Hippocampal formation (tissue), 2 donors: ENCODE measurements around the gene BRD4.

Experiments
- DNase-seq, 2 donors: peaks; one replicate each; lab custom pipeline; 2025; lab: John Stamatoyannopoulos, UW

Gene BRD4

DNA sequence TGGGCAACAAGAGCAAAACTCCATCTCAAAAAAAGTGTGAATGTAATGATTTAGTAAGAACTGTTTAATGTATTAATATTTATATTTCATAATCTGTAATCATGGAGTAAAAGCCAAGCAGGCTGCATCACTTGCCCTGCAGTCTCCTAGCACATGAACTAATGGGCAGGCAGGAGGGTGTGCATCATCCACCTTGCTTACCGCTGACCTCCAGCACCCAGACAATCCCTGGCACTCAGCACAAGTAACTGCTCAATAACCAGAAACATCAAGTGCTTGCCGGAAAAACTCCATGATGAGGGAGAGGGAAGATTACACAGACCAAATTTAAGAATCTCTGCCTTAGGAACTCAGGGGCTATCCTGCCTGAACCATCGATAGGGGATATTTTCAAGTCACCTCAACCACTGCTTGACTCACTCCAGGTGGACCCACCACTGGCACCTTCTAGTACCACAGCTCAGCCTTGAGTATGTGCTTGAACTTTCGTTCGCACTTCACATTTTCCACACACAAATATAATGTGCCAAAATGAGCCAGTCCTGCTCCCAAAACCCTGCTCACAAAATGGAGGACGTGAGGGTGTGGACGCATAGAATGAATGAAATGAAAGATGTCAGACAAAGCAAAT lies 18.6 kb downstream of the BRD4 start:
- DNase-seq: no peak

DNA sequence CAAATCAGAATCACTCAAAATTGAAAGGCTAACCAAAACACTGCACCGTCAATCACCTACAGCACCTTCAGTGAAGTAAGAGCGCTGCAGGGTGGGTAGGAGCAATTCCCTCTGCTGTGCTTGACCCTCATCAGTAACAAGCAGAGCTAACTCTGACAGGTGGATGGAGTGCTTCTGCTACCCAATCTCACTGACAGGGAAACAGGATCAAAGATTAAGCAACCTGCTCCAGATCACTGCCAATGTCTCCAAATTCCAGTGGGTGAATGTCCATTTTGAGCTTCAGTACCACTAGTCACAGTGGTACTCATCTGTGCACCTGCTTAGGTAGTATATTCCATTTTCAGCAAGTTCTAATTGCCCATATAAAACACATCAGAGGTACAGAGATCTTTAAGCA lies 25.2 kb downstream of the BRD4 start:
- no peak for DNase-seq

DNA sequence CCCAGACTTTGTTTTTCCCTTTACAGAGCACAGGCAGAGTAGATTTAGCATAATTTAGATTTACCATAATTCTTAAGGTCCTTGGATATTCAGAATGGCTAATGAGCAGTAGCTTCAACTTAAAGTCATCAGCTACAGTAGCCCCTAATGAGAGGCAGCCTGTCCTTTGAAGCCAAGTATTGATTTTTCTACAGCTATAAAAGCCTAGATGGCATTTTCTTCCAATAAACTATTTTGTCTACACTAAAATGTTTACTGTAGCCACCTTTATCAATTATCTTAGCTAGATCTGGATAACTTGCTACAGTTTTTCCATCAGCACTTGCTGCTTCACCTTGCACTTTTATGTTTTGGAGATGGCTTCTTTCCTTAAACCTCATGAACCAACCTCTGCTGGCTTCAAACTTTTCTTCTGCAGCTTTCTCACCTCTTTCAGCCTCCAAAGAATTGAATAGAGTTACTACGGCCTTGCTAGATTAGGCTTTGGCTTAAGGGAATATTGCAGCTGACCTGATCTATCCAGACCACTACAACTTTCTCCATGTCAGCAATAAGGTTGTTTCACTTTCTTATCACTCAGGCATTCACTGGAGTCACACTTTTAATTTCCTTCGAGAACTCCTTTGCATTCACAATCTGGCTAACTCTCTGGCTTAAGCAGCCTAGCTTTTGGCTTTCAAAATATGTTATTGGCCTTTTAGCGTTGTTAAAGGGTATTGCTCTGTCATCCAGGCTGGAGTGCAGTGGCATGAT lies 26.6 kb downstream of the BRD4 start:
- no peak for DNase-seq

DNA sequence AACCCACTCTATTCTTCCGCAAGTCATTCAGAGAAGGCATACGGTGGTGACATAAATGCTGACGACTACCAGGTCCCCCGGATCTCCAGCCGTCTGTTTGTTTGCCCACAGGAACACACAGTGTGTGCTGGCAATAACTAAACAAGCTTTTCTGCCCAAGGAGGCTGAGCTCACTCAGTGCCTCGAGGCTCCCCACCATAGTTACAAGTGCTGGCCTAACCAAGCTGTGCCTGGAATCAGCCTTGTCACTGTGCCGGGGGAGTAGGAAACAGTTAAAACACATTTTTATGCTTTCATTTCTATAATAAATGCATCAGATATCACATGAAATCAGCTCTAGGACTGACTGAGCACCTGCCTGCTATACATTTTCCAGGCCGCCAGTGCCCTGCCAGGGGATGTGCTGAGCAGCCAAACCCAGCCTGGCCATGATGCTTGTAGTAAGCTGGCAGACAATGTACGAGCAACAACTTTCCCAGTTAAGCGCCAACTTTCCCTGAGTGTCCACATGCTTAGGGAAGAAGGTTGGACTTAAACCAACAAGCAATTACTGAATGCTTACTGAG lies 28.1 kb downstream of the BRD4 start:
- no peak for DNase-seq

DNA sequence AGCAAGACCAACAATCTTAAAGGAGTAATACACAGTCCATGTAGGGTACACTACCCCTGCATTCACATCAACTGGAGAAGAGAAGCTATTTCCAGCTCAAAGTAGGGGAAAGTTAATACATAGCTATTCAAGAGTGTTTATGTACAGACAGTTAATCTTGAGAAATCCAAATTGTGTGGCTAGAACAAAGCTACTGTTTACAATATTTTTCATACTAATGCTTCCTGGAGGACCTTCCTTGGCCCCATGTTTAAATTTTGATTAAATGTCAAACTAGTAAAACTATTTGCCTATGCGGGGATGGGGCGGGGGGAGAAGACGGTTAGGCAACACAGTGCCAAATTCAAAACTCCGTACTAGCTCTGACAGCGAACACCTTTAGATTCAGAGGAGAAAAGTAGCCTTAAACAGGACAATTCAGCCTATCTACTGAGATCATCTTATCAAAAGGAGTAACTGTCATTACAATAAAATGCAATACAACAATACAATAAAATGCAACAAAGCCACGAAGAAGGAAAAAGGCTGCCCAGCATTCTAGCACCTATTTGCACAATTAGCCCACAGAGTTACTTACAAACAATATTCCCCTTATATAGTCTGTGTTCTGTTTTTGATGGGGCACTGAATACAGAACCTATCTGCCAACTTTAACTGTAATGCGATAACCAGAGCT lies 29.1 kb downstream of the BRD4 start:
- no peak for DNase-seq

DNA sequence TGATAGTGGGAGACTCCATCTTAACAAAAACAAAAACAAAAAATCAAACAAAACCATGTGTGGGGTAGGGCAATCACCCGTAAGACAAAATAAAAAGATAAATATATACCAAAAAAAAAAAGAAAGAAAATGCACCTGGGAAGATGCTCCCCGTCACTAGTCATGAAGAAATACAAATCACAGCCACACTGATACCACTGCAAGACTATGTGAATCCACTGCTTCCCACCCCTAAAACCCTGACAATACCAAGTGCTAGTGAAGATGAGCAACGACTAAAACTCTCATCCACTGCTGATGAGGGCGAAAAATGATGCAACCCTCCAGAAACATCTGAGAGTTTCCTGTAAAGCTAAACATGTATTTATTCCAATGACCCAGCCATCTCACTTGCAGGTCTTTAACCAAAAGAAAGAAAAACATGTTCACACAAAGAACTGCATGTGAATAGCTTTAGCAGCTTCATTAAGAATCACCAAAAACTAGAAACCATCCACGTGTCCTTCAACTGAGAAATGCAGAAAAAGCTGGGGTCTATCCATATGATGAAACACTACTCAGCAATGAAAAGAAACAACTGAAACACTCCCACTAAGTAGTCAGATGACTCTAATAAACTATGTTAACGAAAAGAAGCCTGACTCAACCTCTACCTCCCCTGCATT lies 31.7 kb downstream of the BRD4 start:
- DNase-seq: no peak

DNA sequence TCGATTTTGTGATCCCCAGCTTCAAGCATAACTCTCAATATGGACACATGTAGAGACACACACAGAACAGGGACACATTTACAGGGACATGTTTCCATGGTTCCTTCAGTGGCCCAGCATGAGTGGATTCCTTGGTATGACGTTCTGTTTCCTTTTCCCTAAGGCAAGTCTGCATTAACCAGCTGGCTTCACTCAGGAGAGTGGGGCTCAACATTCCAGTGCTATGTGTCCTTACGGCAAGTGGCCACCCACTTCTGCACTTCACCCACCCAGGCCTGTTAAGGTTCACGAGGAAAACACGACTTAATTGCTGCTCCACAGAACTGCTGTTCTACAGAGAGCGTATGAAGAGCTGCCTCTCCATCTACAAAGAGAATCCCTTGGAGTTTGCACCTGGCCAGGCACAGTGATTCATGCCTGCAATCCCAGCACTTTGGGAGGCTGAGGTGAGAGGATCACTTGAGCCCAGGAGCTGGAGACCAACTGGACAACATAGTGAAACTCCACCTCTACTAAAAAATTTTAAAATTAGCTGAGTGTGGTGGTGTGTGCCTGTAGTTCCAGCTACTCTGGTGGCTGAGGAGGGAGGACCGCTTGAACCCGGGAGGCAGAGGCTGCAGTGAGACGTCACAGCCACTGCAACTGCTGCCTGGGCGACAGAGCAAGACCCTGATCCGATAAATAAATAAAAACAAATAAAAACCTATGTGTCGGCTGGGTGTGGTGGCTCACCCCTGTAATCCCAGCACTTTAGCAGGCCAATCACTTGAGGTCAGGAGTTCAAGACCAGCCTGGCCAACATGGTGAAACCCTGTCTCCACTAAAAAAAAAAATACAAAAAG lies 32.5 kb downstream of the BRD4 start:
- DNase-seq: no peak

DNA sequence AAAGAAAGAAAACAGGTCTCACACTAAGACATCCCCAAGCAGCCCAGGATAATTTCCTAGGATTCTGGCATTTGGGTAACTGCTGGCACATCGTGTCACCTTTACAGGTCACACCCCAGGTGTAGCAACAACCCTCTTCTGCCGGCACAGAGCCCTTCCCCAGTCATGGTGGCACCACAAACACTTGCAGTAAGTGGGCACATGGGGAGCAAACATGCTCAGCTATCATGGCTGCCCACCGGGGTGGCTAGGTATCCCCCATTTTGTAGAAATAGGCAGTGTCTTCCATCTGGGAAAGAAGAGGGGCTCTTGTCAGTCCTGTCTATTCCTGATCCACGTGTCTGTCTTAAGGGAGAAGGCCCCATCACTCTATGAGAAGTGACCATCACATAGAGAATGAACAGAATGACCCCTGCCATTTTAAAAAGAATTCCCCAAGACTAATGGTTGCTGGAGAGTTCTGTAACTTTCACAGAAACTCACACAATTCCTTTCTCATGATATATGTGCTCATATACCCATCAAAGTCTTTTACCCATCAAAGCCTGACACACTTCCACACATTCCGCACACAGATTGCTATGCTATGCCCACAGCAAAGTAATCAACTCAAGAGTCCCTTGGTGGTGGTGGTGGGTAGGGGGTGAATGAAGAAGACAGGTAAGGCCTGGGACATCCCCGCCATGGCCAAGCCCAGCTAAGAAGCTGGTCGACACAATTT lies 33.3 kb downstream of the BRD4 start:
- no peak for DNase-seq

DNA sequence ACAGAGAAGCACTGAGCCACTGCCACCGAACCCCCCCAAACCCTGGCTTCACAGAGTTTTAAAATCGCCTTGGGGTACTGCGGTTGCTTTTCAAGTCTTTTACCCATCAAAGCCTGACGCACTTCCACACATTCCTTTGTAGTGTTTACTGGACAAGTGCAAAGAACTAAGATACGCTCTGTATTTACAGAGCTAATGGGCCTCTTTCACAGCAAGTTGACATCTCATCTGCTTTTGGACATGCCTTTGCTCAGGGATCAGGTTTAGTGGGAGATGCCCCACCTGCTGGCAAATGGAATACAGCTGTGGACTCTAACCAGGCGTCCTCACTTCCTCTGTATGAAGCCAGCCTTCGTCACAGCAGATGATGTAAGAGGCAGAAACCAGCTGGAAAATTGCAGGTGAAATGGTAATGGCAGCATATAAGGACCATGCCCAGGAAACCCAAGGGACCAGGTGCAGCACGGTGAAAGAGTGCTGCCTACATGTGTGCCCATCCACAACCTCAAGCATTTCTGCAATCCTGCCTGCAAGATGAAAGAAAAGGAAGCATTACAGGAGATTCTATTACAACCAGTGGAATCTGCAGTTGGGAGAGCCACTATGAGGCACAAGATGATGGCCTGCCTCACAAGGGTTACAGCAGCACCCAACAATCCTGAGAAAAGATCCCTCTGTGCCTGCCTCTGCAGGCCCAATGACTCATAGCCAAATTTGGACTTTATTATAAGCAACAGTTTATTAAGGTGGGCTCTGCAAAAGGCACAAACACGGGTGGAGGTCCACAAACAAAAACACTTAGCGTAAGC lies 34.7 kb downstream of the BRD4 start:
- DNase-seq: no peak

DNA sequence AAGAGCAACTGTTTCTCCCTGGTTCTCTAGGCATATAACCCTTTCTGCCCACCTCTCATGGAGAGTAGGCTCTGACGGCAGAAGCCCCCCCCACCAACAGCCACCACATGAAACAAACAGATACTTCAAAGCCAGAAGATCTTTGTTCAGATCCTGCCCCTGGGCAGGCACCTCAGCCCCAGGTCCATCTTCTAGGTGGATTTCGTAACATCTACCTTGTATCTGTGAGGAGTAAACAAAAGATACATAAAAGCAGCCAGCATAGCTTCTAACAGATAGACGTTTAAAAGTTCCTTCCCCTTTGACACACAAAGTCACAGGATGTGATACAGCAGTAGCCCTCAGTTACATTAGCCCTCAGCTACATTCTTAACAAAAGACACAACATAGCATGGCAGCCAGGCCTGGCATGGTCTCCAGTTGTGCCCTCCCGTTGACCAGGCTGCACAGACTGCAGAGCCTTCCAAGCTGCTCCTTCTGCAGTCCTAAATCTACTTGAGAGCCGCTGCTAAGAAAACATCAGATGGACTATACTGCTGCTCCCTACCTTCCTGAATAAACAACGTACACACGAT lies 35.4 kb downstream of the BRD4 start:
- DNase-seq: no peak

DNA sequence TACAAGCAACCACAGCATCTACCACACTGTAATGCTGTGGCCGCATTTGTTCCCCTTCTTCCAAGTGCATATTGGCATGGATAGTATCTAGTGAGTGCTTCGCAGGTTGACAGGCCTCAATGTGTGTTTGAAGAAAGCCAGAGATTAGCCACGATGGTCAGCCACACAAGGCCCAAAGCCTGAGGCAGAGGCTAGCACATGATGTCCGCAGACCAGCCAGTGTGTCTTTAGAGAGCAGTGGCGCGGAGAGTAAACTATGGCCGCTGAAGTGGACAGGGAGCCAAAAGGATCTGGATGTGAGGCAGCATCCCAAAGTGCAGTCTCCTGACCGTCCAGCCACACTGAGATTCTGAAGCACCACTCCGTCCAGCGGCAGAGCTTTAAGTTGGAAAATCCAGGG lies 36.0 kb downstream of the BRD4 start:
- DNase-seq: no peak

DNA sequence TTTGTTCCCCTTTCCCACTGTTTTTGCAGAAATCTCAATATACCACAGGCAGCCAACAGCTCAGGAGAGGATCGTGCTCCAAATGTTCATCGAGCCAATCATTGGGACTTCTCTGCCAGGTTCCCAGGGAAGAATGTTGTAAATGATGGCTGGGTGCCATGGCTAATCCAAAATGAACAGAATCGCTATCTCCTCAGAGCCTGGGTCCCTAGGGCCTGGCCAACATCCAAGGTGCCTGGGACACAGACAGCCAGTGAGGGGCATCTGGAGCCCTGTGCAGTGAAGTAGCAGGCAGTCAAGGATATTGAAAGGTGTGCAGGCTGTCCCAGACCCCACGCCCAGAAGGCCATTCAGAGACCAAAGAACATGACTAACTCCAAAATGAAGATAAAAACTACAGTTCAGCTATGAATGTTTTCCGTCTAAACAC lies 37.8 kb downstream of the BRD4 start:
- DNase-seq: no peak

DNA sequence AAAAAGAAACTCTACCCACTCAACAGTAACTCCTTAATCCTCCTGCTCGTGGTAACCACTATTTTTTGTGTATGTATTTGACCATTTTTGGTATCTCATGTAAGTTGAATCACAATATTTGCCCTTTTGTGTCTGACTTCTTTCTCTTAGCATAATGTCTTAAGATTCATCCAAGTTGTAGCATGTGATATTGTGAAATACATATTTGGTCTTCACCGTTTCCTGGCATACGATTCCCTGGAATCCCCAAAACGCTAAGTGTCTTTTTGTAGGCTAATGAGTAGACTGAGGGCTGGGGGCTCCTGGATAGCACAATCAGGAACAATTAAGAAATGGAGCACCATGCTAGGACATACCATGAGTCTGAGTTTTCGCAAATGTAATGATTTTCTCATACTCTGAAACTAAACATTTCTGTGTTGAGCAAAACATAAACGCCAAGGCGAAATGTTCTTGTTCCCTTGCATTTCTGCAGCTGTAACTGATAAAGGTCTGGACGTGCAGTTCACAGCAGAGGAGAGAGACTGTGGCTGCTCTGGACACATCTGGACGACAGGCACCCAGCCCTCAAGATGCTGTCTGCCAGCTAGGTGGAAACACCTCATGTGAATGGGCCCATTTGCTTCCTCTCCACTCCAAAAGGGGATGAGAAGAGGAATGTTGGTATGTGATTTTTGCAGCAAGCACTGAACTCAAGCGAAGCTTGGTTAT lies 38.4 kb downstream of the BRD4 start:
- DNase-seq: no peak

DNA sequence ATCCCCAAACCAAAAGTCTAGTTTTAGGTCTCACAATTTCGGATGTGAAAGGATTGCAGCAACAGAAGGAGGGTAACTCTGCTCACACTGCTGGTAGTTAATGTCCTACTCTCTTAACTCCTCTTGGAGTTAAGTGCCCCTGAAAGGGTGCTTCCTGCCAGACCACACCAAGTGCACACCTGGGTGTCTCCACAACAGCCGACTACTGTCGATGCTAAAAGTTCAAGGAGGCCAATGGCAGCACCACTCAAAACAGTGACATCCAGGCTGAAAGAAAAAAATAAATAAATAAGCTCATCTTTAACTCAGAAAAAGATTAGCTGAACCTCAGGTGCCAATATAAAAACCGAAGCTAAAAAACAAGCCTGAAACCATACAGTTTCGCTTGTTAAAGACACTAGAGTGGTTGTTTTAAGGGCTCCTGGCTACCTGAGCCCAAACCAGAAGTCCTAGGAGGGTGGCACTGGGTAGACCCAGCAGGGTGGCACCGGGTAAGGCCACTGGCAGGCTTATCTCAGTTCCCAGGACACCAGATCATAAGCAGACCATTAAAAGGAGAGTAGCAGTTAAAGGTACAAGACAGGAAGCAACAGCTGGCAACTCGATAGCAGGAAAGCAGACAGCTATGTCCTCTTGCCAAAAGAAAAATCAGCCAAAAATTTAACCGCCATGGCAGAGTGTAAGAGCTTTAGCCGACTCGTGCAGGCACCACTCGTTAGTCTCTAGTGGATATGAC lies 39.3 kb downstream of the BRD4 start:
- no peak for DNase-seq

DNA sequence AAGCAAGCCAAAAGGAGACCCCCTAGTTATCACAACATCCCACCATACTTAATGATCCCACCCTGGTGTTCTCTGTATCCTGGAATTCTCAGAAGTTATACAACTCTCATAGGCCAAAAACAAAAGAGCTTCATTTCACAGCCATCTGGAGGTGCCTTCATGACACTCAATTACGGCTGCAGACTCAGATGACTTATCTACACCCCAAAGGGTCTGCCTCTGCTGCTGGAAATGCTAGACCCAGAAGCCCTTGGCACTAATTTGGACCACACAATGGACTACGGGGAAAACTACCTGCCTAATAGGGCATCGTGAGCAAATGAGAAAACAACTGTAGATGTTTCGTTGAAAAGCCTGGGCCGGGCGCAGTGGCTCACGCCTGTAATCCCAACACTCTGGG lies 40.2 kb downstream of the BRD4 start:
- no peak for DNase-seq

DNA sequence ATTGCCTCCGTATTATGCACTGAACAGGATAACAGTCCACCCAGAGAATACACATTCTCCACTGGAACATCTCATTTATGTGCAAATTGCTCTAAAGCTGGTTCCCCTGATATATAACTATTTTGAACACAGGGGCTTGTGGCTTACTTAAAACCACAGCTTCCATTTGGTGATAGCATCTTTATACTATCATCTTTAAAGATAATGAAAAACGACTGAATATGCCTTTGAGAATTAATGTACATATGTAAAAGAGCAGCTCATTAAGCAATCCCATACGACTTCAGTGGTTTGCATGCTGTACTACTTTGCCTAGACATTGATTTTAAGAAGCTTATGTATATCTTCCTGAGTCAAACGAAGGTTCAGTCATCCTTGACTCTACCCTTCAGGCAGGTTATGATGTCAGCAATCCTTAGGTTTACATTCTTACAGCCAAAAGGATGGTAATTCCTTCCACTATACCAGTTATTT lies 40.8 kb downstream of the BRD4 start:
- DNase-seq: no peak

DNA sequence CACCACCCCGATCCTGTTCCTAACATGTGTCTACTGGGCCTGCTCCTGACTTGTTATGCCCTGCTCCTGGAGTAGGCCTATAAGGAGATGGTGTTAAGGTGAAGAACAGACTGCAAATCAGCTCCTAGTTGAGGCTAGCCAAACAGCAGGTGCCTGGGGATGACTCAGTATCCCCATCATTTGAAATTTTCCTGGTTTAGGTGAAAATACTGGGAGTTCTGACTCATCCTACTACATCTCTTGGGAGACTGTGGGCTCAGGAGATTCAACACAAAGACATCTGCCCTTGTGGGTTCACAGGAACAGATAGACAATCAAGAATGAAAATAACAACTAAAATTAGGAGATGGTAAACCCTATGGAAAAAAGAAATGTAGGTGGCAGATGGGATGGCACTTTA lies 41.2 kb downstream of the BRD4 start:
- DNase-seq: no peak

DNA sequence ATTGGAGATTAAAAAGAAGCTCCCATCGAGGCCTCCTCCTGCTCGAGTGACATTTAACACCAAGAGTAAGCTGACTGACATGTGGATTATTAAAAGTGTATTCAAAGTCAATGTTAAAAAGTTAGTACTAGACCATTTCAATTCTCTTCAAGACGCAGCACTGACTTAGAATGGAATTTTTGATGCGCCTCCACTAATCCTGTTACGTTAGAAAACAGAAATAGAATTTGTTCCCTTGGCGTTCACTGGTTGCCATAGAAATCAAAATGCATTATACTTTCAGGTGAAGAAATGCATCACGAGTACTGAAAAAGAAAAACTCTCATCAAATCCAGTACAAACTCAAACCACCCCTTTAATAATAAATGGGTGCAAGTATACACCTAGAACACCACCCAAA lies 42.2 kb downstream of the BRD4 start:
- no peak for DNase-seq
